OCI-LY3 (cell line): ENCODE results near the gene ARPC2.

Experiments used
- CTCF ChIP-seq: fragments of 200-600, 300-600 bp; sonication (generic); IDR thresholded peaks from 2 replicates; pipeline ENCODE4 v1.5.1; 2014; ENCODE audit warnings: antibody characterized with exemption, low read length, low read depth
- EZH2phosphoT487 ChIP-seq: fragments of 200-600 bp; shearing (Covaris generic); IDR thresholded peaks from 2 replicates; pipeline ENCODE4 v1.6.1; 2018; ENCODE audit warnings: antibody characterized with exemption, mixed run types, low read depth

GRCh38 chr2:218284106-218284811 lies 67.3 kb downstream of the ARPC2 start:
- TF ChIP-seq CTCF, result no peak
- no peak for TF ChIP-seq EZH2phosphoT487
